Uterus (tissue), 4 donors: ENCODE measurements around the gene LUM. TPM values are rescaled to one million over a fixed set of nuclear protein-coding genes. Genes with fewer than 3 reads are reported as not detected.
"Not testable (repeated sequence)": the region's sequence is repeated elsewhere in the genome, so short reads cannot be mapped to it uniquely, and the experiment has no call there.

Experiments
- DNase-seq, 2 donors: peaks; one replicate each; pipeline ENCODE4 v3.0.0-alpha.2; 2019 to 2020
- H3K27ac ChIP-seq, 2 donors: fragments of 200-600 bp; sonication (generic); 1 replicate in 1 of 2; 2 replicates in 1 of 2; pipeline ENCODE4 v1.5.1; 2016 to 2018
- H3K27me3 ChIP-seq, 2 donors: fragments of 200-600 bp; sonication (generic); one replicate each; pipeline ENCODE4 v1.5.1; 2018 to 2019; ENCODE audit warnings: control low read depth in 1 of 2
- H3K36me3 ChIP-seq, 2 donors: fragments of 200-600 bp; sonication (generic); one replicate each; pipeline ENCODE4 v1.5.1; 2019; ENCODE audit warnings: control low read depth in 1 of 2
- H3K4me1 ChIP-seq, 2 donors: fragments of 200-600 bp; sonication (generic); one replicate each; pipeline ENCODE4 v1.5.1; 2018 to 2019; ENCODE audit warnings: control low read depth in 1 of 2
- H3K4me3 ChIP-seq, 2 donors: fragments of 200-600 bp; sonication (generic); 1 replicate in 1 of 2; 2 replicates in 1 of 2; pipeline ENCODE4 v1.5.1; 2018 to 2019; ENCODE audit warnings: mild to moderate bottlenecking in 1 of 2
- H3K9me3 ChIP-seq, 2 donors: fragments of 200-600 bp; sonication (generic); one replicate each; pipeline ENCODE4 v1.5.1; 2019; ENCODE audit warnings: control low read depth in 1 of 2
- POLR2A ChIP-seq, 2 donors: fragments of 450-650 bp; IDR thresholded peaks; one replicate each; pipeline ENCODE4 v1.6.1; 2016; ENCODE audit warnings: antibody characterized with exemption in 2 of 2, mild to moderate bottlenecking in 1 of 2, moderate library complexity in 1 of 2
- intact Hi-C: fragments of 100-400 bp; cut with DNase I; formaldehyde crosslinking; loops from one replicate; pipeline ENCODE4 v1.15.1; 2023; ENCODE audit warnings: low total_unique reads
- total RNA-seq, 4 donors: library from RNA; depleted of rRNA in 3 of 4; stranded (reverse); fragments of >200 nt in 3 of 4; gene quantifications; one replicate each; pipeline versions ENCODE4 v1.1.0 to v1.2.4, GENCODE V29; 2014 to 2023
- TF ChIP-seq, protein P1 (sequence below), 4 experiments: fragments of 200-600 bp in 2 of 4; fragments of 450-650 bp in 2 of 4; sonication (generic) in 2 of 4; IDR thresholded peaks; one replicate each; pipeline ENCODE4 v1.5.1; 2016 to 2019; ENCODE audit warnings: antibody characterized with exemption in 4 of 4, mild to moderate bottlenecking in 2 of 4, moderate library complexity in 1 of 4
- donor health status: DM: yes; HTN: yes; CAD: no.

LUM gene
- total RNA-seq, 4 donors from 2014 or later, result 79.4 to 930 (median 325) TPM

DNA sequence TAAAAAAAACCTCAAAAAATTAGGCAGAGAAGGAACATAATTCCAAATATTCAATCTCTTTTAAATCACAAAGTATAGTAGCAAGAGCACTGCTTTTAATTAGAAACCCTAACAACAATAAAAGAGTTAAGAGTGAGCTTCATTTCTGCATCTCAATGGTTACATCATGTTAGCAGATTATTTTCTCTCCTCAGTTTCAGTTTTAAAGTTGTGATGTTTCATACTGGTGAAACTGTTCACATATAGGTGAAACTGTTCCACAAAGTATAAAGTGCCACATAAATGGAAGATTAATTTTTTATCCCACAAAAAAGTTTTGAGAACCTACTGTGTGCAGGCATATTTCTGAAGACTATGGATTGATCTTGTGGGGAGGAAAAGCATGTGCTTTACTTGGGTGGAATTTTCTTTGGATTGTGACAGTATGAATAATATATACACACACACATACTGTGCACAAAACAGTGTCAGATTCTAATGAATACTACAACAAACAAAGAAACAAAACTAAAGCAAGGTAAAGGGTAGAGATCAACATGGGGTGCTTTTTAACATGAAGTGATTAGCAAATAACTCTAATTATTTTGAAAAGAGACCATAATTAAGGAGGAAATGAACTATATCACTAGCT is 17.1 kb downstream of the LUM start:
- intact Hi-C loops, result no loop called here
- Histone ChIP-seq H3K36me3 (no peaks in the 10 kb centered on the region), H3K4me3 (peak overlapping the region in 1 of 2 donors; percentile 3), H3K27ac (peak overlapping the region; percentile 11 to 40), H3K4me1 (no peaks in the 10 kb centered on the region), H3K27me3 (no peaks in the 10 kb centered on the region), H3K9me3 (no peaks in the 10 kb centered on the region)
- no peak for TF ChIP-seq POLR2A (IDR thresholded peaks at IDR 0.05)
- TF ChIP-seq, protein P1, sequence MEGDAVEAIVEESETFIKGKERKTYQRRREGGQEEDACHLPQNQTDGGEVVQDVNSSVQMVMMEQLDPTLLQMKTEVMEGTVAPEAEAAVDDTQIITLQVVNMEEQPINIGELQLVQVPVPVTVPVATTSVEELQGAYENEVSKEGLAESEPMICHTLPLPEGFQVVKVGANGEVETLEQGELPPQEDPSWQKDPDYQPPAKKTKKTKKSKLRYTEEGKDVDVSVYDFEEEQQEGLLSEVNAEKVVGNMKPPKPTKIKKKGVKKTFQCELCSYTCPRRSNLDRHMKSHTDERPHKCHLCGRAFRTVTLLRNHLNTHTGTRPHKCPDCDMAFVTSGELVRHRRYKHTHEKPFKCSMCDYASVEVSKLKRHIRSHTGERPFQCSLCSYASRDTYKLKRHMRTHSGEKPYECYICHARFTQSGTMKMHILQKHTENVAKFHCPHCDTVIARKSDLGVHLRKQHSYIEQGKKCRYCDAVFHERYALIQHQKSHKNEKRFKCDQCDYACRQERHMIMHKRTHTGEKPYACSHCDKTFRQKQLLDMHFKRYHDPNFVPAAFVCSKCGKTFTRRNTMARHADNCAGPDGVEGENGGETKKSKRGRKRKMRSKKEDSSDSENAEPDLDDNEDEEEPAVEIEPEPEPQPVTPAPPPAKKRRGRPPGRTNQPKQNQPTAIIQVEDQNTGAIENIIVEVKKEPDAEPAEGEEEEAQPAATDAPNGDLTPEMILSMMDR (IDR thresholded peaks at IDR 0.05), result no peak
- DNase-seq, result no peak

- no peaks in the 10 kb centered on the region for H3K9me3 ChIP-seq
- intact Hi-C loops, result no loop called here
- no peaks in the 10 kb centered on the region for H3K4me1 ChIP-seq
- H3K36me3 ChIP-seq, result no peaks in the 10 kb centered on the region
- H3K4me3 ChIP-seq, result no peak overlapping the region
- DNase-seq, result no peak
- TF ChIP-seq, protein P1 (IDR thresholded peaks at IDR 0.05), result no peak
- no peak for TF ChIP-seq POLR2A (IDR thresholded peaks at IDR 0.05)
- no peaks in the 10 kb centered on the region for H3K27me3 ChIP-seq
- no peak overlapping the region for H3K27ac ChIP-seq
Observed at GRCh38 chr12:91093341-91093740, 18.0 kb downstream of the LUM start.

DNA sequence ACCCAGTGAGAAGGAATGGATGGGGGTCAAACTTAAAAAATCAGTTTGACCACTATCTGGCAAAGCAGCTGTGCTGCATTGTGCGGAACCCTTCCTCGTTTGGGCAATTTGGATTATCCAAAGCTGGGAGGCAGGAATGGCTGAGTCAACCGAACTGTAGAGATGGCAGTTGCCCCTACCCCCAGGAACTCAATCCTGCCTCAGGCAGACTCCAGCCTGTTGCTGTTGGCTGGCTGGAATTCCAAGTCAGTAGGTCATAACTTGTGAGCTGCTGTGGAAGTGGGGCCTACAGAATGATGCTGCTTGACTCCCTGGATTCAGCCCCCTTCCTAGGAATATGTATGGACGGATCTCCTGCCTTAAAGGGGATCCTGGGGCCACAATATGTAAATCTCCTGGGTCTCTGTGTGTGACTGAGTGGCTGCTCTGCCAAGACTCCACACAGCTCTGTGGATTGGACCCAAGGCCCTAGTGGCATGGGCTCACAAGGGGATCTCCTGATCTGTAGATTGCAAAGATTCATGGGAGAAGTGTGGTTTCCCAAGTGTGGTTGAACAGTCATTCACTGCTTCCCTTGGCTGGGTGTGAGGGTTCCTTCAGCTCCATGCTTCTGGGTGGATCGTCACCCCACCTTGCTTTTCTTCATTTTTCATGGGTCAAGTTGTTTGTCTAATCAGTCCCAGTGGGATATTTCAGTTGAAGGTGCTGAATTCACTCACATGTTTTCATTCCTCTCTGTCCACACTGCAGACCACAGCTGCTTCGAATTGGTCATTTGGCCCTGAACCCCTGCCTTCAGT is 19.2 kb downstream of the LUM start:
- intact Hi-C loops, result no loop called here
- H3K4me1 ChIP-seq, result no peaks in the 10 kb centered on the region
- no peak overlapping the region for H3K27ac ChIP-seq
- no peaks in the 10 kb centered on the region for H3K27me3 ChIP-seq
- TF ChIP-seq POLR2A (IDR thresholded peaks at IDR 0.05), result no peak
- TF ChIP-seq, protein P1 (IDR thresholded peaks at IDR 0.05), result no peak
- no peak for DNase-seq
- no peaks in the 10 kb centered on the region for H3K9me3 ChIP-seq
- no peaks in the 10 kb centered on the region for H3K36me3 ChIP-seq
- no peak overlapping the region for H3K4me3 ChIP-seq

DNA sequence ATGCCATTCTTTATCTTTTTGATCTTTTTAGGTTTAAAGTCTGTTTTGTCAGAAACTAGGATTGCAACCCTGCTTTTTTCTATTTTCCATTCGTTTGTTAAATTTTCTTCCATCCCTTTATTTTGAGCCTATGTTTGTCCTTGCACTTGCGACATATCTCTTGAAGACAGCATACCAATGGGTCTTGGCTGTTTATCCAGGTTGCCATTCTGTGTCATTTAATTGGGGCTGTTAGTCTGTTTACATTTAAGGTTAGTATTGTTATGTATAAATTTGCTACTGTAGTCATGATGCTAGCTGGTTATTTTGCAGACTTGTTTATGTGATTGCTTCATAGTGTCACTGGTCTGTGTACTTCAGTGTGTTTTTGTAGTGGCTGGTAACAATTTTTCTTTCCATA is 21.3 kb downstream of the LUM start:
- H3K36me3 ChIP-seq, H3K27me3 ChIP-seq, H3K4me3 ChIP-seq, H3K27ac ChIP-seq, DNase-seq, intact Hi-C loops, H3K4me1 ChIP-seq, H3K9me3 ChIP-seq: not testable (repeated sequence)

DNA sequence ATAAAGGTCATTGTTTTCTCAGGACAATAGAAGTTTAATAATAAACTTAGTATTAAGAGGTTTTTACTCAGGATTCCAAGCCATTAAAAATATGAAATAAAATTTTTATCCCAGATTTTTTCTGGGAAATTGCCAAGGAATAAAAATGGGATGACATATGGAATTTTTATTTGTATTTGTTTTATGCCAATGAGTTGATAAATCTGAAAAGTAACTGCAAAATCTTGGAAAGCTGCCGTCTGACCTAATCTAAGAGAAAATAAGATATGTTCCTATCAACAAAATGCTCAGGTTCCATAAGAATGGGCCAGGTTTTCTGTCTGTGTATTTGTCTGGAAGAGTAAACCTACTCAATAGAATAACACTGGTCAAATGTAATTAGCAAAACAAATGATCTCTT is 31.3 kb downstream of the LUM start:
- no peak for DNase-seq
- H3K36me3 ChIP-seq, result no peaks in the 10 kb centered on the region
- no peak overlapping the region for H3K4me3 ChIP-seq
- H3K27ac ChIP-seq, result no peak overlapping the region
- H3K9me3 ChIP-seq, result no peaks in the 10 kb centered on the region
- no peak for TF ChIP-seq POLR2A (IDR thresholded peaks at IDR 0.05)
- TF ChIP-seq, protein P1 (IDR thresholded peaks at IDR 0.05), result no peak
- intact Hi-C loops, result no loop called here
- no peaks in the 10 kb centered on the region for H3K4me1 ChIP-seq
- H3K27me3 ChIP-seq, result no peaks in the 10 kb centered on the region
